ENCODE results near the gene WDR27. TPM values are rescaled to one million over a fixed set of nuclear protein-coding genes. Genes with fewer than 3 reads are reported as not detected.

Gene WDR27
- total RNA-seq, result 14.8 and 18.1 TPM in 2 replicates

- H3K4me3 ChIP-seq (ENCODE audit: low read depth, low read length), result peak within 1 kb of the TSS; percentile 93
- TF ChIP-seq CTCF (IDR thresholded peaks at IDR 0.05; ENCODE audit: insufficient read depth, low read depth, low read length), result no peak
- peak; percentile 97 for DNase-seq (ENCODE audit: low read depth)
Measured at GRCh38 chr6:169701954-169702839, at the start of gene WDR27, which contains the start of gene C6orf120. Gene WDR27 (minus strand): TSS chr6:169702029. CDS start chr6:169689005, 13,024 bp downstream. Gene C6orf120 (plus strand): TSS chr6:169702126. CDS start chr6:169702460, 334 bp downstream.

GRCh38 chr6:169746556-169746955, 44.7 kb upstream of the WDR27 start:
- TF ChIP-seq CTCF (IDR thresholded peaks at IDR 0.05; ENCODE audit: insufficient read depth, low read depth, low read length), result no peak
- DNase-seq (ENCODE audit: low read depth), result no peak
- no peak overlapping the region for H3K4me3 ChIP-seq (ENCODE audit: low read depth, low read length)

- TF ChIP-seq CTCF (IDR thresholded peaks at IDR 0.05; ENCODE audit: insufficient read depth, low read depth, low read length), result no peak
Measured at GRCh38 chr6:169745405-169745804, 43.6 kb upstream of the WDR27 start.

GRCh38 chr6:169741344-169741743, 39.5 kb upstream of the WDR27 start:
- H3K4me3 ChIP-seq (ENCODE audit: low read depth, low read length), result no peak overlapping the region
- no peak for TF ChIP-seq CTCF (IDR thresholded peaks at IDR 0.05; ENCODE audit: insufficient read depth, low read depth, low read length)
- no peak for DNase-seq (ENCODE audit: low read depth)

More at GRCh38 chr6:169745405-169745804, 43.6 kb upstream of the WDR27 start:
- no peak for DNase-seq (ENCODE audit: low read depth)
- H3K4me3 ChIP-seq (ENCODE audit: low read depth, low read length), result no peak overlapping the region

- no peak for DNase-seq (ENCODE audit: low read depth)
- TF ChIP-seq CTCF (IDR thresholded peaks at IDR 0.05; ENCODE audit: insufficient read depth, low read depth, low read length), result no peak
- no peak overlapping the region for H3K4me3 ChIP-seq (ENCODE audit: low read depth, low read length)
Measured at GRCh38 chr6:169738976-169739529, 37.2 kb upstream of the WDR27 start.

- DNase-seq (ENCODE audit: low read depth), result peak; percentile 29
- no peak for TF ChIP-seq CTCF (IDR thresholded peaks at IDR 0.05; ENCODE audit: insufficient read depth, low read depth, low read length)
Measured at GRCh38 chr6:169738204-169738975, 36.6 kb upstream of the WDR27 start.

More at GRCh38 chr6:169738204-169738975, 36.6 kb upstream of the WDR27 start:
- H3K4me3 ChIP-seq (ENCODE audit: low read depth, low read length), result no peak overlapping the region

Data from fibroblast of villous mesenchyme (primary cell).